Tibial nerve (tissue), 4 donors: ENCODE results near the gene CCDC40.

ENCODE experiments used
- CTCF ChIP-seq, 5 experiments: fragments of 200-600 bp in 3 of 5; fragments of 450-650 bp in 2 of 5; sonication (generic) in 3 of 5; IDR thresholded peaks; one replicate each; pipeline ENCODE4 v1.5.1; 2016 to 2019; ENCODE audit warnings: antibody characterized with exemption in 5 of 5, mild to moderate bottlenecking in 3 of 5, moderate library complexity in 2 of 5
- EP300 ChIP-seq, 2 donors: sonication (generic); formaldehyde crosslinking; IDR thresholded peaks; one replicate each; pipeline ENCODE4 v1.6.1; 2017; ENCODE audit warnings: antibody characterized with exemption in 2 of 2, mild to moderate bottlenecking in 1 of 2
- POLR2A ChIP-seq, 2 donors: fragments of 450-650 bp; IDR thresholded peaks; one replicate each; pipeline ENCODE4 v1.6.1; 2017; ENCODE audit warnings: antibody characterized with exemption in 2 of 2, mild to moderate bottlenecking in 2 of 2, moderate library complexity in 2 of 2

GRCh38 chr17:80006811-80007752 lies 29.4 kb upstream of the CCDC40 start:
- TF ChIP-seq CTCF (IDR thresholded peaks at IDR 0.05), result no peak
- TF ChIP-seq POLR2A (IDR thresholded peaks at IDR 0.05), result no peak
- no peak for TF ChIP-seq EP300 (IDR thresholded peaks at IDR 0.05)
